ENCODE measurements around the gene GPR146. TPM values are rescaled to one million over a fixed set of nuclear protein-coding genes. Genes with fewer than 3 reads are reported as not detected.

Gene GPR146
- total and polyA plus RNA-seq, 9 of the 15 experiments (the other 6 are each of a cell fraction or from before 2014, with no cell fraction given), result 0.22 to 3.6 (median 0.64) TPM; not detected in 2

- CTCF ChIA-PET (ENCODE audit: low intra/inter-chr PET ratio), result interaction anchor here (1.0 kb wide), 1 partner anchor 35 kb away, joined by 4 read pairs; no protein-coding TSS in a partner anchor
- ATAC-seq (peak; percentile 94), FAIRE-seq (peak; percentile 86), DNase-seq (ENCODE audit: extremely low read depth in 1 of 4, low spot score in 3 of 4) (peak; percentile 94 to 98 (median 97))
- 0% methylated on average over 19 of the region's 77 CpGs for WGBS (ENCODE audit: insufficient coverage, low coverage, missing lambda C conversion rate)
- H3K4me1 ChIP-seq (replicated peaks in 1 of 2; ENCODE audit: control insufficient read depth in 2 of 2, insufficient read depth in 2 of 2, low read length in 2 of 2), result peaks cover 13 to 82% of the 10 kb centered on the region in 2 experiments
- H3K9ac ChIP-seq (ENCODE audit: insufficient read depth in 1 of 2, low read depth in 2 of 2, low read length in 2 of 2), result peak overlapping the region; percentile 70 to 94; a peak in 3 of 4 replicates
- H3K36me3 ChIP-seq (ENCODE audit: control insufficient read depth, insufficient read depth, low read length), result peaks cover 23% of the 10 kb centered on the region; the same call in 2 of the 3 replicates
- intact Hi-C loops (cut with micrococcal nuclease), result no loop called here
- BruUV-seq (replicated peaks), result no TSS peak
- peak overlapping the region; percentile 85 for H3K4me2 ChIP-seq (ENCODE audit: insufficient read depth, low read length)
- peaks cover 8% of the 10 kb centered on the region; the same call in 1 of the 2 replicates for H4K20me1 ChIP-seq (replicated peaks; ENCODE audit: control insufficient read depth, insufficient read depth, low read length)
- in situ Hi-C loops (cut with MboI), result loop anchor here (5.0 kb wide), 1 partner anchor 36 kb away; no protein-coding TSS in a partner anchor
- no peaks in the 10 kb centered on the region for H3K27me3 ChIP-seq (ENCODE audit: control insufficient read depth in 2 of 2, insufficient read depth in 2 of 2, low read length in 2 of 2)
- no peaks in the 10 kb centered on the region for H3K9me3 ChIP-seq (replicated peaks; ENCODE audit: control insufficient read depth, insufficient read depth, low read depth, low read length)
- peaks cover 60% of the 10 kb centered on the region for H3K79me2 ChIP-seq (ENCODE audit: control insufficient read depth, insufficient read depth, low read length)
- peak overlapping the region; percentile 48; the same call in 1 of the 2 replicates for H2AFZ ChIP-seq (ENCODE audit: low read depth, low read length)
- peak overlapping the region; percentile 88 for H3K27ac ChIP-seq (ENCODE audit: extremely low read depth, low read depth, low read length)
- POLR2A ChIA-PET, result interaction anchor here (0.6 to 1.8 kb wide), 5 partner anchors 10 to 35 kb away, joined by 3 to 13 read pairs (median 4); no protein-coding TSS in a partner anchor
- peak overlapping the region; percentile 72 for H3K4me3 ChIP-seq
- no peaks in the 10 kb centered on the region for H3K9me1 ChIP-seq (ENCODE audit: control insufficient read depth, insufficient read depth, low read length)
- TF ChIP-seq ZNF518B (CRISPR knock-in tag; IDR thresholded peaks at IDR 0.05), result no peak
- peak; percentile 72 for TF ChIP-seq CREM (IDR thresholded peaks at IDR 0.05; ENCODE audit: low read depth)
- TF ChIP-seq PRMT5 (CRISPR knock-in tag; IDR thresholded peaks at IDR 0.05), result no peak
- TF ChIP-seq KAT2B (IDR thresholded peaks at IDR 0.05; ENCODE audit: low read depth, low read length), result peak; percentile 49
- no peak for TF ChIP-seq ZSCAN32 (CRISPR knock-in tag; IDR thresholded peaks at IDR 0.05)
- no peak for TF ChIP-seq TBP (optimal IDR thresholded peaks at IDR 0.05; ENCODE audit: low read depth, low read length)
- TF ChIP-seq SMARCE1 (IDR thresholded peaks at IDR 0.05), result no peak
- 0 out of 2 replicates have a peak, but pooled peaks have one; percentile 17 for TF ChIP-seq GMEB1 (CRISPR knock-in tag; IDR thresholded peaks at IDR 0.05)
- TF ChIP-seq SMC3 (conservative IDR thresholded peaks at IDR 0.05; ENCODE audit: insufficient read depth, low read depth, low read length), result no peak
- TF ChIP-seq TCF7 (IDR thresholded peaks at IDR 0.05; ENCODE audit: borderline replicate concordance), result no peak
- TF ChIP-seq HMGN3 (IDR thresholded peaks at IDR 0.05; ENCODE audit: borderline replicate concordance, extremely low read depth, insufficient read length, low read depth, low read length), result peak; percentile 34
Observed at GRCh38 chr7:1028044-1028770, 16.1 kb upstream of the GPR146 start.
